Calu3 (cell line): Measurements from ENCODE around the gene FAM118B. TPM values are rescaled to one million over a fixed set of nuclear protein-coding genes. Genes with fewer than 3 reads are reported as not detected.
A peak's percentile ranks its signal among the peaks of the same experiment; 100 is the strongest.

Experiments
- BruUV-seq: library from RNA; stranded (reverse); fragments of 400-500 nt; replicated peaks from 2 replicates; lab custom pipeline; 2021; lab: Mats Ljungman, UMichigan
- CTCF ChIA-PET: fragments of 300-600 bp; sonication (Branson Sonifier 250); formaldehyde crosslinking; loops from one replicate; lab custom pipeline; 2022; ENCODE audit warnings: antibody characterized with exemption; lab: Charles Lee
- DNase-seq: peaks from one replicate; pipeline ENCODE4 v3.0.0; 2022
- H3K27ac Mint-ChIP-seq: one replicate; pipeline ENCODE4 v1.8.0; 2022; ENCODE audit warnings: mixed read lengths; ENCODE audit not compliant: unreplicated experiment
- H3K27me3 Mint-ChIP-seq: one replicate; pipeline ENCODE4 v1.8.0; 2022; ENCODE audit warnings: mixed read lengths; ENCODE audit not compliant: unreplicated experiment
- H3K36me3 Mint-ChIP-seq: one replicate; pipeline ENCODE4 v1.8.0; 2022; ENCODE audit warnings: mild to moderate bottlenecking, moderate library complexity, mixed read lengths; ENCODE audit not compliant: insufficient read depth, unreplicated experiment
- H3K4me1 Mint-ChIP-seq: one replicate; pipeline ENCODE4 v1.8.0; 2022; ENCODE audit warnings: mild to moderate bottlenecking, low read depth, mixed read lengths; ENCODE audit not compliant: unreplicated experiment
- H3K4me3 Mint-ChIP-seq: one replicate; pipeline ENCODE4 v1.8.0; 2022; ENCODE audit warnings: mild to moderate bottlenecking, low read depth, moderate library complexity, mixed read lengths; ENCODE audit not compliant: unreplicated experiment
- H3K9me3 Mint-ChIP-seq: one replicate; pipeline ENCODE4 v1.8.0; 2022; ENCODE audit warnings: low read depth, mixed read lengths; ENCODE audit not compliant: unreplicated experiment
- CTCF ChIP-seq: fragments of 200-600 bp; IDR thresholded peaks from one replicate; pipeline ENCODE4 v1.8.0; 2022; ENCODE audit warnings: antibody characterized with exemption; ENCODE audit not compliant: unreplicated experiment
- intact Hi-C: fragments of 100-400 bp; cut with micrococcal nuclease; formaldehyde crosslinking; loops from one replicate; pipeline ENCODE4 v1.10.0; 2022; ENCODE audit not compliant: unreplicated experiment
- total RNA-seq: library from RNA; stranded (reverse); gene quantifications from 2 replicates; pipeline ENCODE4 v1.2.3, GENCODE V29; 2022

FAM118B gene
- total RNA-seq, 1 experiment from 2014 or later, result 15.7 TPM

GRCh38 chr11:126257764-126258163, 46.2 kb downstream of the FAM118B start:
- Mint-ChIP-seq H3K27me3 (no peaks in the 10 kb centered on the region), H3K9me3 (no peaks in the 10 kb centered on the region), H3K36me3 (peaks cover 20% of the 10 kb centered on the region), H3K27ac (no peak overlapping the region), H3K4me1 (no peaks in the 10 kb centered on the region), H3K4me3 (no peak overlapping the region)
- CTCF ChIA-PET, result no interaction called here
- BruUV-seq, result no TSS peak
- no peak for DNase-seq
- TF ChIP-seq CTCF, result no peak
- intact Hi-C loops, result no loop called here

- intact Hi-C loops, result no loop called here
- H3K4me1 Mint-ChIP-seq, result no peaks in the 10 kb centered on the region
- H3K36me3 Mint-ChIP-seq, result peaks cover 30% of the 10 kb centered on the region
- H3K9me3 Mint-ChIP-seq, result no peaks in the 10 kb centered on the region
- DNase-seq, result no peak
- H3K4me3 Mint-ChIP-seq, result no peak overlapping the region
- no peak for TF ChIP-seq CTCF
- H3K27me3 Mint-ChIP-seq, result no peaks in the 10 kb centered on the region
- BruUV-seq, result no TSS peak
- CTCF ChIA-PET, result interaction anchor here (0.8 kb wide), 1 partner anchor 110 kb away, joined by 3 read pairs; no protein-coding TSS in a partner anchor
- H3K27ac Mint-ChIP-seq, result no peak overlapping the region
Observed at GRCh38 chr11:126262216-126262615, 50.6 kb downstream of the FAM118B start.

GRCh38 chr11:126263489-126263888, 51.9 kb downstream of the FAM118B start:
- Mint-ChIP-seq H3K9me3 (no peaks in the 10 kb centered on the region), H3K36me3 (peaks cover 43% of the 10 kb centered on the region), H3K27me3 (no peaks in the 10 kb centered on the region), H3K4me1 (no peaks in the 10 kb centered on the region), H3K27ac (no peak overlapping the region), H3K4me3 (no peak overlapping the region)
- CTCF ChIA-PET, result no interaction called here
- no peak for TF ChIP-seq CTCF
- intact Hi-C loops, result no loop called here
- no peak for DNase-seq
- BruUV-seq, result no TSS peak

- TF ChIP-seq CTCF, result no peak
- Mint-ChIP-seq H3K4me3 (no peak overlapping the region), H3K9me3 (no peaks in the 10 kb centered on the region), H3K27ac (peak overlapping the region; percentile 61), H3K27me3 (no peaks in the 10 kb centered on the region), H3K4me1 (peaks cover 13% of the 10 kb centered on the region), H3K36me3 (peaks cover 58% of the 10 kb centered on the region)
- CTCF ChIA-PET, result no interaction called here
- BruUV-seq, result no TSS peak
- no peak for DNase-seq
- intact Hi-C loops, result no loop called here
Observed at GRCh38 chr11:126265811-126266210, 54.2 kb downstream of the FAM118B start.
